HG02571 (cell line): Measurements from ENCODE around the gene POLR2B.

Experiments
- ATAC-seq: cut with Tn5 transposase; IDR thresholded peaks from one replicate; pipeline ENCODE4 v1.9.1; 2021; ENCODE audit warnings: mild to moderate bottlenecking, moderate library complexity; ENCODE audit not compliant: unreplicated experiment

POLR2B gene

GRCh38 chr4:57078685-57079521 lies 100.2 kb downstream of the POLR2B start:
- no peak for ATAC-seq
